HEK293 (cell line): Measurements from ENCODE around the gene ZNRF1.

Source experiments
- CTCF ChIA-PET: fragments of 350-600 bp; formaldehyde crosslinking; extraction: SDS; loops from one replicate; lab custom pipeline; 2021; ENCODE audit warnings: antibody characterized with exemption; lab: Yijun Ruan, JAX
- POLR2A ChIA-PET: fragments of 300-600 bp; formaldehyde crosslinking; extraction: SDS; loops from one replicate; lab custom pipeline; 2020; ENCODE audit warnings: antibody characterized with exemption, inconsistent platforms; lab: Yijun Ruan, JAX
- H3K27ac ChIP-seq: fragments of 200-500 bp; sonication (Bioruptor generic); 2 replicates; pipeline ENCODE4 v1.5.1; 2014; ENCODE audit warnings: low read depth, low read length, control low read depth, inconsistent platforms; ENCODE audit errors: extremely low read depth
- H3K36me3 ChIP-seq, 2 experiments: fragments of 200-500 bp in 1 of 2; sonication (Bioruptor generic) in 1 of 2; 1 replicate in 1 of 2; 2 replicates in 1 of 2; pipeline ENCODE4 v1.5.1; 2014 to 2017; ENCODE audit warnings: inconsistent platforms in 2 of 2, low read length in 2 of 2; ENCODE audit not compliant: control insufficient read depth in 2 of 2, insufficient read depth in 1 of 2
- H3K4me1 ChIP-seq: fragments of 200-500 bp; sonication (Bioruptor generic); 2 replicates; pipeline ENCODE4 v1.5.1; 2014; ENCODE audit warnings: mild to moderate bottlenecking, low read length, inconsistent platforms; ENCODE audit not compliant: control insufficient read depth, insufficient read depth
- H3K4me3 ChIP-seq: 2 replicates; pipeline ENCODE4 v1.5.1; 2011; ENCODE audit warnings: low read depth, mild to moderate bottlenecking, control low read depth, low read length, moderate library complexity
- H3K9me3 ChIP-seq: fragments of 200-500 bp; sonication (Bioruptor generic); 2 replicates; pipeline ENCODE4 v1.5.1; 2014; ENCODE audit warnings: low read depth, low read length, inconsistent platforms; ENCODE audit not compliant: control insufficient read depth, insufficient read depth
- GFI1B ChIP-seq: fragments of 450-650 bp; formaldehyde crosslinking; IDR thresholded peaks from 2 replicates; pipeline ENCODE4 v1.5.1; 2016; ENCODE audit warnings: missing biosample characterization, missing genetic modification characterization
- KLF16 ChIP-seq: fragments of 450-650 bp; formaldehyde crosslinking; IDR thresholded peaks from 2 replicates; pipeline ENCODE4 v1.5.1; 2017; ENCODE audit warnings: missing biosample characterization, missing genetic modification characterization
- PATZ1 ChIP-seq: fragments of 450-650 bp; formaldehyde crosslinking; IDR thresholded peaks from 2 replicates; pipeline ENCODE4 v1.5.1; 2016; ENCODE audit warnings: missing biosample characterization, missing genetic modification characterization
- REPIN1 ChIP-seq: fragments of 450-650 bp; formaldehyde crosslinking; IDR thresholded peaks from 2 replicates; pipeline ENCODE4 v1.5.1; 2017; ENCODE audit warnings: missing biosample characterization, missing genetic modification characterization, low read depth
- ZBTB20 ChIP-seq: fragments of 450-650 bp; formaldehyde crosslinking; IDR thresholded peaks from 2 replicates; pipeline ENCODE4 v1.5.1; 2016; ENCODE audit warnings: missing biosample characterization, missing genetic modification characterization
- ZBTB21 ChIP-seq: fragments of 450-650 bp; formaldehyde crosslinking; IDR thresholded peaks from 2 replicates; pipeline ENCODE4 v1.5.1; 2017; ENCODE audit warnings: missing biosample characterization, missing genetic modification characterization
- ZFHX2 ChIP-seq: fragments of 450-650 bp; formaldehyde crosslinking; conservative IDR thresholded peaks from 2 replicates; pipeline ENCODE4 v1.5.1; 2016; ENCODE audit warnings: missing biosample characterization, missing genetic modification characterization
- ZNF10 ChIP-seq: fragments of 450-650 bp; formaldehyde crosslinking; IDR thresholded peaks from 2 replicates; pipeline ENCODE4 v1.5.1; 2017; ENCODE audit warnings: missing biosample characterization, missing genetic modification characterization
- ZNF121 ChIP-seq: fragments of 450-650 bp; formaldehyde crosslinking; IDR thresholded peaks from 2 replicates; pipeline ENCODE4 v1.5.1; 2016; ENCODE audit warnings: missing biosample characterization, missing genetic modification characterization
- ZNF138 ChIP-seq: fragments of 450-650 bp; formaldehyde crosslinking; IDR thresholded peaks from 2 replicates; pipeline ENCODE4 v1.5.1; 2016; ENCODE audit warnings: missing biosample characterization, missing genetic modification characterization, borderline replicate concordance
- ZNF16 ChIP-seq: fragments of 450-650 bp; formaldehyde crosslinking; IDR thresholded peaks from 2 replicates; pipeline ENCODE4 v1.5.1; 2016; ENCODE audit warnings: low read depth, missing biosample characterization, missing genetic modification characterization
- ZNF18 ChIP-seq: fragments of 450-650 bp; formaldehyde crosslinking; IDR thresholded peaks from 2 replicates; pipeline ENCODE4 v1.5.1; 2016; ENCODE audit warnings: missing biosample characterization, missing genetic modification characterization
- ZNF184 ChIP-seq: fragments of 450-650 bp; IDR thresholded peaks from 2 replicates; pipeline ENCODE4 v1.5.1; 2018; ENCODE audit warnings: missing biosample characterization, mild to moderate bottlenecking, missing genetic modification characterization
- ZNF211 ChIP-seq: fragments of 450-650 bp; formaldehyde crosslinking; IDR thresholded peaks from 2 replicates; pipeline ENCODE4 v1.5.1; 2016; ENCODE audit warnings: low read depth, missing biosample characterization, missing genetic modification characterization
- ZNF280D ChIP-seq: fragments of 450-650 bp; formaldehyde crosslinking; IDR thresholded peaks from 2 replicates; pipeline ENCODE4 v1.5.1; 2016; ENCODE audit warnings: missing biosample characterization, missing genetic modification characterization
- ZNF311 ChIP-seq: fragments of 450-650 bp; formaldehyde crosslinking; IDR thresholded peaks from 2 replicates; pipeline ENCODE4 v1.5.1; 2017; ENCODE audit warnings: missing biosample characterization, missing genetic modification characterization, borderline replicate concordance
- ZNF350 ChIP-seq: fragments of 450-650 bp; formaldehyde crosslinking; IDR thresholded peaks from 2 replicates; pipeline ENCODE4 v1.5.0; 2017; ENCODE audit warnings: missing biosample characterization, mild to moderate bottlenecking, missing genetic modification characterization
- ZNF423 ChIP-seq: fragments of 450-650 bp; formaldehyde crosslinking; IDR thresholded peaks from 2 replicates; pipeline ENCODE4 v1.5.1; 2016; ENCODE audit warnings: missing biosample characterization, missing genetic modification characterization
- ZNF544 ChIP-seq: fragments of 450-650 bp; formaldehyde crosslinking; IDR thresholded peaks from 2 replicates; pipeline ENCODE4 v1.5.0; 2017; ENCODE audit warnings: missing biosample characterization, missing genetic modification characterization
- ZNF658 ChIP-seq: fragments of 450-650 bp; formaldehyde crosslinking; IDR thresholded peaks from 2 replicates; pipeline ENCODE4; 2016; ENCODE audit warnings: missing biosample characterization, missing genetic modification characterization
- ZNF830 ChIP-seq: fragments of 450-650 bp; IDR thresholded peaks from 2 replicates; pipeline ENCODE4 v1.5.0; 2018; ENCODE audit warnings: missing biosample characterization, missing genetic modification characterization, low read depth, mild to moderate bottlenecking, moderate library complexity
- TF ChIP-seq, protein P1 (sequence below): fragments of 450-650 bp; formaldehyde crosslinking; IDR thresholded peaks from 2 replicates; pipeline ENCODE4 v1.5.0; 2017; ENCODE audit warnings: missing biosample characterization, missing genetic modification characterization, borderline replicate concordance
- TF ChIP-seq, protein P2 (sequence below): sonication (generic); formaldehyde crosslinking; IDR thresholded peaks from 2 replicates; pipeline ENCODE4 v1.8.1; 2022; ENCODE audit warnings: mild to moderate bottlenecking, moderate library complexity, missing genetic modification reagents
- TF ChIP-seq, protein P3 (sequence below): fragments of 450-650 bp; formaldehyde crosslinking; IDR thresholded peaks from 2 replicates; pipeline ENCODE4 v1.5.1; 2016; ENCODE audit warnings: missing biosample characterization, missing genetic modification characterization

The ZNRF1 gene

DNA sequence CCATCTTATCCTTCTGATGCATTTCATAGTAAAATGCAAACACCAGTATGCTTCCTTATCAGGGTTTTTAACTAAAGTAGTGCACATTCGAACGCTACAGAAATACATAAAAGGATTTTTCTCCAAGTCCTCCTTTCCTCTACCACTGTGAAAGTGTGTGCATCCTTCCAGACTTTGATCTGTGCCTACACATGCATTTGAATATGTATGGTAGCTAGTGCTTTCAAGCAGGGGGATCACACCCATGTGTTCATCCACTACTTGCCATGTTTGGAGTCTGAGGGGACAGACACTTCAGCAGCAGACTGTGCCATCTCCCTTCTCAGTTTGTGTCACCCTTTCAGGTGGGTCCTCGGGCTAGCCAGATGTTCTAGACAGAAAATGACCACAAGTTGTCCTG, 102.8 kb downstream of the ZNRF1 start:
- TF ChIP-seq KLF16 (tag by site-specific recombination) (no peak), ZNF121 (tag by site-specific recombination) (no peak), GFI1B (tag by site-specific recombination) (no peak), ZNF10 (no peak), ZFHX2 (tag by site-specific recombination) (no peak), ZNF311 (tag by site-specific recombination) (no peak), ZNF138 (no peak)
- Histone ChIP-seq H3K4me3 (no peak overlapping the region), H3K27ac (no peak overlapping the region), H3K9me3 (no peaks in the 10 kb centered on the region), H3K4me1 (no peaks in the 10 kb centered on the region), H3K36me3 (no peaks in the 10 kb centered on the region)
- CTCF ChIA-PET: no interaction called here
- POLR2A ChIA-PET: no interaction called here

DNA sequence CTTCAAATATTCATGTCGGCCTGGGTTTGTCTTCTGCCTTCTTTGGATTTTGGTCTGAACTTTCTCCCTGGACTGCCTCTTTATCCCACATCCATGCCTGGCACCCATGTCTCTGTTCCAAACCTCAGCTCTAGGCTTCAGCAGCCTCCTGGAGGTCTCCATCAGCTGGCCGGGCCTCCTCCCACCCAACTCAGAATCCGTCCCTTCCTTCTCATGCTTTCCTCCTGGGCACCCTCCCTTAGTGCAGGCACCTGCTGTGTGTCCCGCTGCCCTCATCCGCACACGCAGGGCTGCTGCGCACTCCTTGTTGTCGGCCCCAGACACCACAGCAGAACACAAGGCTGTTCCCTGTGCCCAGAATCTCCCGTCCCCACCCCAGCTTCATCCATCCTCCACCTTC, 103.8 kb downstream of the ZNRF1 start:
- no peak overlapping the region for H3K27ac ChIP-seq
- no peaks in the 10 kb centered on the region for H3K9me3 ChIP-seq
- H3K36me3 ChIP-seq: no peaks in the 10 kb centered on the region
- CTCF ChIA-PET: no interaction called here
- H3K4me3 ChIP-seq: no peak overlapping the region
- no peaks in the 10 kb centered on the region for H3K4me1 ChIP-seq
- POLR2A ChIA-PET: no interaction called here
- TF ChIP-seq ZNF423 (no peak), ZNF211 (tag by site-specific recombination) (no peak), ZBTB21 (tag by site-specific recombination) (no peak), ZNF184 (no peak), ZBTB20 (no peak), ZNF658 (tag by site-specific recombination) (no peak), ZNF350 (tag by site-specific recombination) (no peak), ZNF16 (tag by site-specific recombination) (no peak), ZNF830 (no peak), ZNF10 (no peak), ZNF280D (tag by site-specific recombination) (no peak), ZNF18 (tag by site-specific recombination) (no peak), ZNF544 (tag by site-specific recombination) (no peak), PATZ1 (tag by site-specific recombination) (no peak), REPIN1 (no peak)
- TF ChIP-seq, protein P1, sequence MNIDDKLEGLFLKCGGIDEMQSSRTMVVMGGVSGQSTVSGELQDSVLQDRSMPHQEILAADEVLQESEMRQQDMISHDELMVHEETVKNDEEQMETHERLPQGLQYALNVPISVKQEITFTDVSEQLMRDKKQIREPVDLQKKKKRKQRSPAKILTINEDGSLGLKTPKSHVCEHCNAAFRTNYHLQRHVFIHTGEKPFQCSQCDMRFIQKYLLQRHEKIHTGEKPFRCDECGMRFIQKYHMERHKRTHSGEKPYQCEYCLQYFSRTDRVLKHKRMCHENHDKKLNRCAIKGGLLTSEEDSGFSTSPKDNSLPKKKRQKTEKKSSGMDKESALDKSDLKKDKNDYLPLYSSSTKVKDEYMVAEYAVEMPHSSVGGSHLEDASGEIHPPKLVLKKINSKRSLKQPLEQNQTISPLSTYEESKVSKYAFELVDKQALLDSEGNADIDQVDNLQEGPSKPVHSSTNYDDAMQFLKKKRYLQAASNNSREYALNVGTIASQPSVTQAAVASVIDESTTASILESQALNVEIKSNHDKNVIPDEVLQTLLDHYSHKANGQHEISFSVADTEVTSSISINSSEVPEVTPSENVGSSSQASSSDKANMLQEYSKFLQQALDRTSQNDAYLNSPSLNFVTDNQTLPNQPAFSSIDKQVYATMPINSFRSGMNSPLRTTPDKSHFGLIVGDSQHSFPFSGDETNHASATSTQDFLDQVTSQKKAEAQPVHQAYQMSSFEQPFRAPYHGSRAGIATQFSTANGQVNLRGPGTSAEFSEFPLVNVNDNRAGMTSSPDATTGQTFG (tag by site-specific recombination): no peak
- TF ChIP-seq, protein P2, sequence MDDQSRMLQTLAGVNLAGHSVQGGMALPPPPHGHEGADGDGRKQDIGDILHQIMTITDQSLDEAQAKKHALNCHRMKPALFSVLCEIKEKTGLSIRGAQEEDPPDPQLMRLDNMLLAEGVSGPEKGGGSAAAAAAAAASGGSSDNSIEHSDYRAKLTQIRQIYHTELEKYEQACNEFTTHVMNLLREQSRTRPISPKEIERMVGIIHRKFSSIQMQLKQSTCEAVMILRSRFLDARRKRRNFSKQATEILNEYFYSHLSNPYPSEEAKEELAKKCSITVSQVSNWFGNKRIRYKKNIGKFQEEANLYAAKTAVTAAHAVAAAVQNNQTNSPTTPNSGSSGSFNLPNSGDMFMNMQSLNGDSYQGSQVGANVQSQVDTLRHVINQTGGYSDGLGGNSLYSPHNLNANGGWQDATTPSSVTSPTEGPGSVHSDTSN (CRISPR knock-in tag): no peak
- TF ChIP-seq, protein P3, sequence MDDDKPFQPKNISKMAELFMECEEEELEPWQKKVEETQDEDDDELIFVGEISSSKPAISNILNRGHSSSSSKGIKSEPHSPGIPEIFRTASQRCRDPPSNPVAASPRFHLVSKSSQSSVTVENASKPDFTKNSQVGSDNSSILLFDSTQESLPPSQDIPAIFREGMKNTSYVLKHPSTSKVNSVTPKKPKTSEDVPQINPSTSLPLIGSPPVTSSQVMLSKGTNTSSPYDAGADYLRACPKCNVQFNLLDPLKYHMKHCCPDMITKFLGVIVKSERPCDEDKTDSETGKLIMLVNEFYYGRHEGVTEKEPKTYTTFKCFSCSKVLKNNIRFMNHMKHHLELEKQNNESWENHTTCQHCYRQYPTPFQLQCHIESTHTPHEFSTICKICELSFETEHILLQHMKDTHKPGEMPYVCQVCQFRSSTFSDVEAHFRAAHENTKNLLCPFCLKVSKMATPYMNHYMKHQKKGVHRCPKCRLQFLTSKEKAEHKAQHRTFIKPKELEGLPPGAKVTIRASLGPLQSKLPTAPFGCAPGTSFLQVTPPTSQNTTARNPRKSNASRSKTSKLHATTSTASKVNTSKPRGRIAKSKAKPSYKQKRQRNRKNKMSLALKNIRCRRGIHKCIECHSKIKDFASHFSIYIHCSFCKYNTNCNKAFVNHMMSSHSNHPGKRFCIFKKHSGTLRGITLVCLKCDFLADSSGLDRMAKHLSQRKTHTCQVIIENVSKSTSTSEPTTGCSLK (tag by site-specific recombination): no peak
